Peyer's patch (tissue), 4 donors: Measurements from ENCODE around the gene LAMC1.

Experiments
- POLR2A ChIP-seq, 2 donors: fragments of 450-650 bp; IDR thresholded peaks; one replicate each; pipeline ENCODE4 v1.5.1; 2017; ENCODE audit warnings: antibody characterized with exemption in 2 of 2, mild to moderate bottlenecking in 2 of 2, moderate library complexity in 2 of 2
- TF ChIP-seq, protein P1 (sequence below), 6 experiments: fragments of 450-650 bp in 4 of 6; fragments of 200-600 bp in 2 of 6; sonication (generic) in 1 of 6; IDR thresholded peaks; one replicate each; pipeline ENCODE4 v1.5.1; 2017 to 2019; ENCODE audit warnings: antibody characterized with exemption in 6 of 6, mild to moderate bottlenecking in 3 of 6, moderate library complexity in 1 of 6

DNA sequence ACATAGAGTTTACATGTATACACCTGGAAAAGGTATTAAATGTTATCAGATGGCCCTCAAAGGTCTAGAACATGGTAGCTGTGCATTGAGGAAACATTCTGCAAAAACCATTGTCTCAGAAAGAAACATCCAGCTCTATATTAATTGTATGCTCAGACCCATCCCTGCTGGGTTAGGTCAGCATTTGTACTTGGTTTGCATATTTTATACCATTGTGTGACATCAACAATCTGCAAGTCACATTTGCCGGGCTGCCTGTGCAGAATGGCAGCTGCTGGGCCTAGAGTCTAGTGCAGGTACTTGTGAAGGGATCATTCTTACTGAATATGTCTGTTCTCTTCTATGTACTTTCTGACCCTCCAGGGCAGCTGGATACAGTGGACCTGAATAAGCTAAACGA is 119.0 kb downstream of the LAMC1 start:
- no peak for TF ChIP-seq POLR2A (IDR thresholded peaks at IDR 0.05)
- TF ChIP-seq, protein P1, sequence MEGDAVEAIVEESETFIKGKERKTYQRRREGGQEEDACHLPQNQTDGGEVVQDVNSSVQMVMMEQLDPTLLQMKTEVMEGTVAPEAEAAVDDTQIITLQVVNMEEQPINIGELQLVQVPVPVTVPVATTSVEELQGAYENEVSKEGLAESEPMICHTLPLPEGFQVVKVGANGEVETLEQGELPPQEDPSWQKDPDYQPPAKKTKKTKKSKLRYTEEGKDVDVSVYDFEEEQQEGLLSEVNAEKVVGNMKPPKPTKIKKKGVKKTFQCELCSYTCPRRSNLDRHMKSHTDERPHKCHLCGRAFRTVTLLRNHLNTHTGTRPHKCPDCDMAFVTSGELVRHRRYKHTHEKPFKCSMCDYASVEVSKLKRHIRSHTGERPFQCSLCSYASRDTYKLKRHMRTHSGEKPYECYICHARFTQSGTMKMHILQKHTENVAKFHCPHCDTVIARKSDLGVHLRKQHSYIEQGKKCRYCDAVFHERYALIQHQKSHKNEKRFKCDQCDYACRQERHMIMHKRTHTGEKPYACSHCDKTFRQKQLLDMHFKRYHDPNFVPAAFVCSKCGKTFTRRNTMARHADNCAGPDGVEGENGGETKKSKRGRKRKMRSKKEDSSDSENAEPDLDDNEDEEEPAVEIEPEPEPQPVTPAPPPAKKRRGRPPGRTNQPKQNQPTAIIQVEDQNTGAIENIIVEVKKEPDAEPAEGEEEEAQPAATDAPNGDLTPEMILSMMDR (IDR thresholded peaks at IDR 0.05) = no peak
